PFSK-1 (cell line): Measurements from ENCODE around the gene PRSS16.

Experiments used
- POLR2AphosphoS5 ChIP-seq: IDR thresholded peaks from 2 replicates; pipeline ENCODE4 v1.6.1; 2012; ENCODE audit warnings: low read depth, mild to moderate bottlenecking, control low read depth, low read length, moderate library complexity
- SIN3A ChIP-seq: IDR thresholded peaks from 2 replicates; pipeline ENCODE4 v1.6.1; 2012; ENCODE audit warnings: mild to moderate bottlenecking, low read length, moderate library complexity, borderline replicate concordance; ENCODE audit not compliant: insufficient read depth
- TF ChIP-seq, protein P1 (sequence below), 2 experiments: IDR thresholded peaks; 2 replicates each; pipeline versions ENCODE4 v1.6.1 to v1.8.0; 2011 to 2012; ENCODE audit warnings: low read depth in 2 of 2, low read length in 2 of 2, control low read depth in 1 of 2, inconsistent platforms in 1 of 2, mild to moderate bottlenecking in 1 of 2, moderate library complexity in 1 of 2; ENCODE audit not compliant: insufficient read depth in 1 of 2

DNA sequence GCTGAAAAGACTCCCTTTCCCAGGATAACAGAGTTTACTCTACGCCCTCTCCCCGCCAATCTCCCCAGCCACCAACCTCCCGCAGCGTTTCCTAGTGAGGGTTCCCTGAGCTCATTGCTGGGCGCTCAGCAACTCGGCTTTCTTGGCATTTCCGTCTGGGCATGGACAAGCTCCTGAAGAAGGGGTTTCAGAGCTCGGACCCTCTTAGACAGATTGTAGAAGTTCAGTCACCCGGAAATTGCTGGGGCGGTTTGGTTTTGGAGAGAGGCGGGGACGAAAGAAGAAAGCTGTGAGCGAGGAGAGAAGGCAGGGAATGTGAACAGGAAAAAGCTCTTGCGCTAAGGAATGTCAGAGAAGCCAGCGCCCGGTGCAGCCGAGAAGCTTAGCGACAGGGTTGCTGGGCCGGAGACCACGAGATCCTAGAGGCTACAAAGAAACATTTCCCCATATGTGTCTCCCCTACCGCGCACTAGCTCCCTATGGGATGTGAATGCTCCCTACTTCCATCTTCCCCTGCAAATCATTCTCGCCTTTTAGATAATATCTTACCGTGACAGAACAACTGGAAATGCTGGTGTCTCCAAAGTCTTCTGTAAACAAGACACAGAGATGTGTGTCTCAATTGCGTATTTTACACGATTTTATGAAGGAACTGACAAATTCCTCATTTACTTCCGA is 48.7 kb downstream of the PRSS16 start:
- no peak for TF ChIP-seq SIN3A
- TF ChIP-seq, protein P1, sequence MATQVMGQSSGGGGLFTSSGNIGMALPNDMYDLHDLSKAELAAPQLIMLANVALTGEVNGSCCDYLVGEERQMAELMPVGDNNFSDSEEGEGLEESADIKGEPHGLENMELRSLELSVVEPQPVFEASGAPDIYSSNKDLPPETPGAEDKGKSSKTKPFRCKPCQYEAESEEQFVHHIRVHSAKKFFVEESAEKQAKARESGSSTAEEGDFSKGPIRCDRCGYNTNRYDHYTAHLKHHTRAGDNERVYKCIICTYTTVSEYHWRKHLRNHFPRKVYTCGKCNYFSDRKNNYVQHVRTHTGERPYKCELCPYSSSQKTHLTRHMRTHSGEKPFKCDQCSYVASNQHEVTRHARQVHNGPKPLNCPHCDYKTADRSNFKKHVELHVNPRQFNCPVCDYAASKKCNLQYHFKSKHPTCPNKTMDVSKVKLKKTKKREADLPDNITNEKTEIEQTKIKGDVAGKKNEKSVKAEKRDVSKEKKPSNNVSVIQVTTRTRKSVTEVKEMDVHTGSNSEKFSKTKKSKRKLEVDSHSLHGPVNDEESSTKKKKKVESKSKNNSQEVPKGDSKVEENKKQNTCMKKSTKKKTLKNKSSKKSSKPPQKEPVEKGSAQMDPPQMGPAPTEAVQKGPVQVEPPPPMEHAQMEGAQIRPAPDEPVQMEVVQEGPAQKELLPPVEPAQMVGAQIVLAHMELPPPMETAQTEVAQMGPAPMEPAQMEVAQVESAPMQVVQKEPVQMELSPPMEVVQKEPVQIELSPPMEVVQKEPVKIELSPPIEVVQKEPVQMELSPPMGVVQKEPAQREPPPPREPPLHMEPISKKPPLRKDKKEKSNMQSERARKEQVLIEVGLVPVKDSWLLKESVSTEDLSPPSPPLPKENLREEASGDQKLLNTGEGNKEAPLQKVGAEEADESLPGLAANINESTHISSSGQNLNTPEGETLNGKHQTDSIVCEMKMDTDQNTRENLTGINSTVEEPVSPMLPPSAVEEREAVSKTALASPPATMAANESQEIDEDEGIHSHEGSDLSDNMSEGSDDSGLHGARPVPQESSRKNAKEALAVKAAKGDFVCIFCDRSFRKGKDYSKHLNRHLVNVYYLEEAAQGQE (IDR thresholded peaks at IDR 0.05; ENCODE audit: insufficient read depth in 1 of 2, low read depth in 2 of 2, low read length in 2 of 2): no peak
- TF ChIP-seq POLR2AphosphoS5: no peak
